ENCODE measurements around the gene RND2.

GRCh38 chr17:43042025-43042628 is 17.1 kb downstream of the RND2 start:
- no peak for TF ChIP-seq POLR2A (IDR thresholded peaks at IDR 0.05; ENCODE audit: low read length)
- no peak for TF ChIP-seq GATA1 (IDR thresholded peaks at IDR 0.05; ENCODE audit: low read depth, low read length)

Measured in erythroblast (primary cell).